Tibial artery (tissue), 4 donors: ENCODE measurements around the gene RNF213.

ENCODE experiments used
- DNase-seq, 2 donors: peaks; one replicate each; pipeline ENCODE4 v3.0.0-alpha.2; 2019
- H3K27ac ChIP-seq, 2 donors: fragments of 200-600 bp; sonication (generic) in 1 of 2; 1 replicate in 1 of 2; 2 replicates in 1 of 2; pipeline ENCODE4 v1.5.1; 2018 to 2019; ENCODE audit warnings: mild to moderate bottlenecking in 1 of 2
- H3K27me3 ChIP-seq, 2 donors: fragments of 200-600 bp; sonication (generic) in 1 of 2; one replicate each; pipeline versions ENCODE4 v1.5.1 to v1.6.0; 2016 to 2019
- H3K36me3 ChIP-seq, 3 donors: fragments of 200-600 bp; sonication (generic) in 2 of 3; one replicate each; pipeline ENCODE4 v1.5.1; 2016 to 2019; ENCODE audit warnings: mild to moderate bottlenecking in 2 of 3
- H3K4me1 ChIP-seq, 4 donors: fragments of 200-600 bp; sonication (generic) in 2 of 4; 1 replicate in 3 of 4; 2 replicates in 1 of 4; pipeline ENCODE4 v1.5.1; 2016 to 2019
- H3K4me3 ChIP-seq, 2 donors: fragments of 200-600 bp; sonication (generic) in 1 of 2; 1 replicate in 1 of 2; 2 replicates in 1 of 2; pipeline ENCODE4 v1.5.1; 2018 to 2019; ENCODE audit warnings: mild to moderate bottlenecking in 2 of 2
- H3K9me3 ChIP-seq, 3 donors: fragments of 200-600 bp; sonication (generic) in 1 of 3; one replicate each; pipeline ENCODE4 v1.5.1; 2016 to 2019
- intact Hi-C: fragments of 100-400 bp; cut with DNase I; formaldehyde crosslinking; loops from one replicate; pipeline ENCODE4 v1.15.0; 2023; ENCODE audit warnings: low total_unique reads
- TF ChIP-seq, protein P1 (sequence below), 2 experiments: fragments of 200-600 bp in 1 of 2; fragments of 450-650 bp in 1 of 2; IDR thresholded peaks; one replicate each; pipeline ENCODE4 v1.5.1; 2017 to 2019; ENCODE audit warnings: antibody characterized with exemption in 2 of 2, mild to moderate bottlenecking in 1 of 2, moderate library complexity in 1 of 2

The RNF213 gene

DNA sequence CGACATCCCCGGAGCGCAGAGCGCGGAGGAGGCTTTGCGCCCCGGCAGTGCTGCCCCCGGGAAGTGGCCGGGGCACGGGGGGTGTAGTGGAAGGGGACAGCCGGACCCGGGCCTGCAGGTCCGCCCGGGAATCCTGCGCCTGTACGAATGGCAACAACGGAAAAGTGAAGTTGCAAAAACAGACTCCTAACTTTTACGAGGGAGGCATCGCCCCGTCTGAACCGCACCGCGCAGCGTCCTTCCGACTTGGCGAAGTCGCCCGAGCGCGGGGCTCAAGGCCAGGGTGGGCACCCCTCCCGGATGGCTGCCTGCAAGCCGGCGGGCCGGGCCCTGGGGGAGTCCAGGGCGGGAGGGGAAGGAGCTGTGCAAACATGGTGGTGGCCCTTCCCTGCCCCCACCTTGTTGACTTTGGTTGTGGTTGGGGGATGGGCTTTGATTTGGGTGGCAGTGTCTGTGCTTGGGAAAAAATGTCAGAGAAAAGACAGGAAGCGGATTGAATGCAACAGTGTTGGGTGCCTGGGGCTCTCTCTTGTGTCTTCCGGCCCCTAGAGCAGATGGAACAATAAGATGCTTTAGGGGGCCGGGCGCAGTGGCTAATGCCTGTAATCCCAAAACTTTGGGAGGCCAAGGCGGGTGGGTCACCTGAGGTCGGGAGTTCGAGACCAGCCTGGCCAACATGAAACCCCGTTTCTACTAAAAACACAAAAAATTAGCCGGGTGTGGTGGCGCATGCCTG lies 675 bp downstream of the RNF213 start:
- intact Hi-C loops = loop anchor here (5.0 kb wide), 2 partner anchors 114 to 159 kb away; partner anchors contain the start of genes EIF4A3 and GAA
- Histone ChIP-seq H3K4me3 (peak overlapping the region; percentile 85 to 100), H3K36me3 (peaks cover 0 to 18% (median 10%) of the 10 kb centered on the region in 3 donors), H3K27ac (peak overlapping the region; percentile 93 to 99), H3K4me1 (peaks cover 0 to 39% (median 30%) of the 10 kb centered on the region in 4 donors), H3K9me3 (no peaks in the 10 kb centered on the region), H3K27me3 (no peaks in the 10 kb centered on the region)
- TF ChIP-seq, protein P1, sequence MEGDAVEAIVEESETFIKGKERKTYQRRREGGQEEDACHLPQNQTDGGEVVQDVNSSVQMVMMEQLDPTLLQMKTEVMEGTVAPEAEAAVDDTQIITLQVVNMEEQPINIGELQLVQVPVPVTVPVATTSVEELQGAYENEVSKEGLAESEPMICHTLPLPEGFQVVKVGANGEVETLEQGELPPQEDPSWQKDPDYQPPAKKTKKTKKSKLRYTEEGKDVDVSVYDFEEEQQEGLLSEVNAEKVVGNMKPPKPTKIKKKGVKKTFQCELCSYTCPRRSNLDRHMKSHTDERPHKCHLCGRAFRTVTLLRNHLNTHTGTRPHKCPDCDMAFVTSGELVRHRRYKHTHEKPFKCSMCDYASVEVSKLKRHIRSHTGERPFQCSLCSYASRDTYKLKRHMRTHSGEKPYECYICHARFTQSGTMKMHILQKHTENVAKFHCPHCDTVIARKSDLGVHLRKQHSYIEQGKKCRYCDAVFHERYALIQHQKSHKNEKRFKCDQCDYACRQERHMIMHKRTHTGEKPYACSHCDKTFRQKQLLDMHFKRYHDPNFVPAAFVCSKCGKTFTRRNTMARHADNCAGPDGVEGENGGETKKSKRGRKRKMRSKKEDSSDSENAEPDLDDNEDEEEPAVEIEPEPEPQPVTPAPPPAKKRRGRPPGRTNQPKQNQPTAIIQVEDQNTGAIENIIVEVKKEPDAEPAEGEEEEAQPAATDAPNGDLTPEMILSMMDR (IDR thresholded peaks at IDR 0.05) = no peak
- DNase-seq = peak; percentile 50 to 83

DNA sequence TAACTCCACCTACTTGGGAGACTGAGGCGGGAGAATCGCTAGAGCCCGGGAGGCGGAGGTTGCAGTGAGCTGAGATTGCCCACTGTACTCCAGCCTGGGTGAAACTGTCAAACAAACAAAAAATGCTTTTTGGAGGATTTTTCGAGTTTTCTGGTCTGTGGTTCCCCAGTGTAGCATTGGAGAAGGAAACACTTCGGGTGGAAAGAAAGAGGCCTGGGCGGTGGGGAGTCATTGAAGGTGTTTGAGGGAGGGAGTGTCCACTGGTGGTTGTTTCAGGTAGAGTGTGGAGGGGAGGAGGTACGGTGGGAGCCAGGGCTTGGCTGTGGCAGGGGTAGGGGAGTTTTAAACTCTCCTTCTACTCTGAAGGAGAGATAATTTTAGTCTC lies 1.2 kb downstream of the RNF213 start:
- H3K36me3 ChIP-seq = peaks cover 0 to 23% (median 16%) of the 10 kb centered on the region in 3 donors
- peak overlapping the region; percentile 85 to 100 for H3K4me3 ChIP-seq
- peak overlapping the region; percentile 93 to 99 for H3K27ac ChIP-seq
- peaks cover 0 to 39% (median 30%) of the 10 kb centered on the region in 4 donors for H3K4me1 ChIP-seq
- DNase-seq = no peak
- intact Hi-C loops = loop anchor here (5.0 kb wide), 2 partner anchors 115 to 160 kb away; partner anchors contain the start of genes EIF4A3 and GAA
- no peaks in the 10 kb centered on the region for H3K9me3 ChIP-seq
- no peaks in the 10 kb centered on the region for H3K27me3 ChIP-seq
- TF ChIP-seq, protein P1 (IDR thresholded peaks at IDR 0.05) = no peak

DNA sequence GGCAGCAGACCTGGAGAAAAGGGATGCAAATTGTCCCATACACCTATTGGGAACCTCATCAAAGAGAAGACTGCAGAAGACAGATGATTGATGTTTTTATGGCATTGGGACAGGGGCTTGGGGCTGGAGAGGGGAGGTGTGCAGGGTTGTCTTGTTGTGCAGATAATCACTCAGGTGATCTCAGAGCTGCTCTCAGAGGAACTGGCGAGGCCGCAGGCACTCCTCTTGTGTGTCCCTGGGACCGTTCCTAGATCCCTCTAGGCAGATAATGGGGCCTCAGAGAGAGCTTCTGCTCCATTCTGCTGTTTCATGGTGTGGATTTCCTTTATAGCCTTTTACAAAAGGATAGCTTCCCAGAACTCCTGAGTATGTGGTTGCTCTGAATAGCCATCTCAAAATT lies 1.6 kb downstream of the RNF213 start:
- Histone ChIP-seq H3K27ac (peak overlapping the region; percentile 93 to 99), H3K27me3 (no peaks in the 10 kb centered on the region), H3K36me3 (peaks cover 0 to 25% (median 17%) of the 10 kb centered on the region in 3 donors), H3K4me3 (peak overlapping the region in 1 of 2 donors; percentile 100), H3K9me3 (no peaks in the 10 kb centered on the region), H3K4me1 (peaks cover 0 to 39% (median 30%) of the 10 kb centered on the region in 4 donors)
- intact Hi-C loops = loop anchor here (5.0 kb wide), 2 partner anchors 115 to 160 kb away; partner anchors contain the start of genes EIF4A3 and GAA
- TF ChIP-seq, protein P1 (IDR thresholded peaks at IDR 0.05) = no peak
- DNase-seq = no peak

DNA sequence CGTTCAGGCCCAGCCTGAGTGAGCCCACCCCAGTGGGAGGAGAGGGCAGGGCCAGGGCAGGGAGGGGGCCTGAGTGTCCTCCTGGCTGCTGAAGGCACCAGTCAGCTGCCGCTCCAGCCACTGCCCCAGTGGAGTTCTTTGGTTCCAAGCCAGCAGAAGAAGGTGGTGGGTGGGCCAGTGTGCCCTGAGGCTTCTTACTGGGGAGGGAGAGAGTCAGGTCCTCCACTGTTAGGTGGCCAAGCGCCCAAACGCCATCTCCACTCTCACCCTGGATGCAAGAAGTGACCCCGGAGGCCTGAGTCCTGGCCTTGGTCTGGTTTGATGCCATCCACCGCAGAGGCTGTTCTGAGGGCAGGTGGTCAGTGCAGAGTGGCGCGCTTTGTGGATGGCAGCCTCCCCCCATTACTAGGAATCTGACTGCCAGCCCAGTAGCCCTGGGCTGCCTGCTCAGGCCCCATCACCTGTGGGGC lies 2.2 kb downstream of the RNF213 start:
- peaks cover 0 to 39% (median 30%) of the 10 kb centered on the region in 4 donors for H3K4me1 ChIP-seq
- H3K27ac ChIP-seq = peak overlapping the region; percentile 39 to 99
- TF ChIP-seq, protein P1 (IDR thresholded peaks at IDR 0.05) = no peak
- peak overlapping the region; percentile 30 to 47 for H3K4me3 ChIP-seq
- intact Hi-C loops = loop anchor here (5.0 kb wide), 2 partner anchors 116 to 161 kb away; partner anchors contain the start of genes EIF4A3 and GAA
- no peaks in the 10 kb centered on the region for H3K9me3 ChIP-seq
- H3K27me3 ChIP-seq = no peaks in the 10 kb centered on the region
- DNase-seq = no peak
- peaks cover 0 to 31% (median 17%) of the 10 kb centered on the region in 3 donors for H3K36me3 ChIP-seq

DNA sequence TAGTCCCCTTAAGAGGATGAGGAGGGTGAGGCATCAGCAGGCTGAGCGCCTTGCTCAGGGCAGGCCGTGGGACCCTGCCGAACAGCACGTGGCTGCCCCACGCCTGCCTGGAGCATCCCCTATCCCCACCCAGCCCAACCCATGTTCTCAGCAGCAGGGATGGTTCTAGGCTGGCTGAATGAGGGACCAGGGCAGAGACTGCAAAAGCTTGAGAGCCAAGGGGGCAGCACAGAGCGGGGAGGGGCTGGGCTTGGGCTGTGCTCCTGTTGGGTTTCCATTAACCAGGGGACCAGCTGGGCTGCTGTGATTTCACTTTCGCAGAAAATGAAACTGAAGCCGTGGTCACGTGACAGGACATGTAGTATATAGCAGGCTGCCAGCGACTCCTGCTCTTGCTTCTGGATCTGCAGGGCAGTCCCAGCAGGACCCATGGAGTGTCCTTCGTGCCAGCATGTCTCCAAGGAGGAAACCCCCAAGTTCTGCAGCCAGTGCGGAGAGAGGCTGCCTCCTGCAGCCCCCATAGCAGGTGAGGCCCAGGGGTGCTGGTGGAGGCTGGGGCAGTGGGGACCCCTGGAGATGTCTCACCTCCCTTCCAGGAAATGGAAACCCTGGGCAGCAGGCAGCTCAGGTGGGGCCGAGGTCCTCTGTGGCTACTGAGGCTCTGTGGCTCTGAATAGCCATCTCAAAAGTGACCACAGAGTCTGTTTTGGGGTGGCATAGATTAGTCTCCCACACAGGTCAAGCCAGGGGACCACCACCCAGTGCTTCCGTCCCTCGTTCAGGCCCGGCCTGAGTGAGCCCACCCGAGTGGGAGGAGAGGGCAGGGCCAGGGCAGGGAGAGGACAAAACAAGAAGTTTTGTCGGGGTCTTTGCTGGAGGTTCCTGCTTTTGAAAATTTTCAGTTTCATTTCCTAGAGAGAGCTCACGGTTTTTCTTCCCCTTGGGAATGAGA lies 2.9 kb downstream of the RNF213 start:
- H3K4me1 ChIP-seq = peaks cover 0 to 39% (median 30%) of the 10 kb centered on the region in 4 donors
- no peaks in the 10 kb centered on the region for H3K27me3 ChIP-seq
- peak; percentile 87 to 90 for DNase-seq
- peak overlapping the region; percentile 30 to 47 for H3K4me3 ChIP-seq
- intact Hi-C loops = loop anchor here (5.0 kb wide), 2 partner anchors 116 to 161 kb away; partner anchors contain the start of genes EIF4A3 and GAA
- peaks cover under 1 to 38% (median 17%) of the 10 kb centered on the region in 3 donors for H3K36me3 ChIP-seq
- H3K27ac ChIP-seq = peak overlapping the region; percentile 39 to 99
- H3K9me3 ChIP-seq = no peaks in the 10 kb centered on the region
- TF ChIP-seq, protein P1 (IDR thresholded peaks at IDR 0.05) = no peak
